Breast epithelium (tissue), 4 donors: ENCODE data around the gene KIR3DL1. TPM values are rescaled to one million over a fixed set of nuclear protein-coding genes. Genes with fewer than 3 reads are reported as not detected.

Experiments
- DNase-seq, 2 donors: peaks; one replicate each; pipeline ENCODE4 v3.0.0-alpha.2; 2019; ENCODE audit warnings: low spot score in 2 of 2
- H3K27ac ChIP-seq, 2 donors: fragments of 200-600 bp; sonication (generic) in 1 of 2; one replicate each; pipeline ENCODE4 v1.5.1; 2016 to 2019; ENCODE audit warnings: mild to moderate bottlenecking in 1 of 2
- H3K27me3 ChIP-seq, 2 donors: fragments of 200-600 bp; sonication (generic) in 1 of 2; one replicate each; pipeline versions ENCODE4 v1.5.1 to v1.6.0; 2017 to 2019; ENCODE audit warnings: control low read depth in 1 of 2, mild to moderate bottlenecking in 1 of 2
- H3K36me3 ChIP-seq: fragments of 200-600 bp; one replicate; pipeline ENCODE4 v1.5.1; 2019
- H3K4me1 ChIP-seq, 2 donors: fragments of 200-600 bp; sonication (generic); one replicate each; pipeline ENCODE4 v1.5.1; 2016 to 2019; ENCODE audit warnings: control low read depth in 1 of 2
- H3K4me3 ChIP-seq, 3 donors: fragments of 200-600 bp; sonication (generic); 1 replicate in 2 of 3; 2 replicates in 1 of 3; pipeline ENCODE4 v1.5.1; 2016 to 2019; ENCODE audit warnings: mild to moderate bottlenecking in 3 of 3, moderate library complexity in 2 of 3
- H3K9me3 ChIP-seq, 2 donors: fragments of 200-600 bp; sonication (generic) in 1 of 2; one replicate each; pipeline ENCODE4 v1.5.1; 2016 to 2019; ENCODE audit warnings: control low read depth in 1 of 2
- CTCF ChIP-seq, 3 donors: fragments of 450-650 bp; IDR thresholded peaks; one replicate each; pipeline ENCODE4 v1.5.1; 2016 to 2017; ENCODE audit warnings: antibody characterized with exemption in 3 of 3, mild to moderate bottlenecking in 3 of 3, moderate library complexity in 3 of 3
- POLR2A ChIP-seq: fragments of 450-650 bp; IDR thresholded peaks from one replicate; pipeline ENCODE4 v1.6.1; 2016; ENCODE audit warnings: antibody characterized with exemption, mild to moderate bottlenecking, moderate library complexity
- POLR2AphosphoS5 ChIP-seq, 3 donors: sonication (generic); formaldehyde crosslinking; IDR thresholded peaks; one replicate each; pipeline ENCODE4 v1.6.1; 2017; ENCODE audit warnings: antibody characterized with exemption in 3 of 3
- intact Hi-C: fragments of 100-400 bp; cut with DNase I; formaldehyde crosslinking; loops from one replicate; pipeline ENCODE4 v1.15.1; 2023; ENCODE audit warnings: low total_unique reads
- total RNA-seq, 3 donors: library from RNA; depleted of rRNA; stranded (reverse); fragments of >200 nt; gene quantifications; one replicate each; pipeline ENCODE4 v1.1.0, GENCODE V29; 2016

Gene KIR3DL1
- total RNA-seq, 3 donors from 2014 or later, result 0.59 TPM; not detected in 2

GRCh38 chr19:54790711-54791110 is 25.6 kb upstream of the KIR3DL1 start:
- Histone ChIP-seq H3K36me3 (no peaks in the 10 kb centered on the region), H3K27ac (no peak overlapping the region), H3K27me3 (peaks cover 0 to 8% of the 10 kb centered on the region in 2 donors), H3K9me3 (no peaks in the 10 kb centered on the region), H3K4me1 (no peaks in the 10 kb centered on the region), H3K4me3 (no peak overlapping the region)
- intact Hi-C loops, result no loop called here
- DNase-seq, result no peak
- TF ChIP-seq CTCF (IDR thresholded peaks at IDR 0.05) (no peak), POLR2A (no peak), POLR2AphosphoS5 (IDR thresholded peaks at IDR 0.05) (no peak)

GRCh38 chr19:54791476-54791875 is 24.8 kb upstream of the KIR3DL1 start:
- Histone ChIP-seq H3K4me3 (no peak overlapping the region), H3K27ac (no peak overlapping the region), H3K4me1 (no peaks in the 10 kb centered on the region), H3K27me3 (peaks cover 0 to 15% of the 10 kb centered on the region in 2 donors), H3K36me3 (no peaks in the 10 kb centered on the region), H3K9me3 (no peaks in the 10 kb centered on the region)
- TF ChIP-seq POLR2AphosphoS5 (IDR thresholded peaks at IDR 0.05) (no peak), POLR2A (no peak), CTCF (IDR thresholded peaks at IDR 0.05) (no peak)
- DNase-seq, result no peak
- intact Hi-C loops, result no loop called here

- peaks cover 0 to 14% of the 10 kb centered on the region in 2 donors for H3K27me3 ChIP-seq
- TF ChIP-seq CTCF (IDR thresholded peaks at IDR 0.05), result no peak
- no peak for TF ChIP-seq POLR2A
- TF ChIP-seq POLR2AphosphoS5 (IDR thresholded peaks at IDR 0.05), result no peak
- H3K4me3 ChIP-seq, result peak overlapping the region; percentile 23 to 46 (median 24)
- no peak for DNase-seq
- H3K9me3 ChIP-seq, result no peaks in the 10 kb centered on the region
- intact Hi-C loops, result no loop called here
- no peak overlapping the region for H3K27ac ChIP-seq
- H3K4me1 ChIP-seq, result no peaks in the 10 kb centered on the region
- no peaks in the 10 kb centered on the region for H3K36me3 ChIP-seq
These were observed 23.5 kb upstream of the KIR3DL1 start for GRCh38 chr19:54792814-54793213.

- no peak overlapping the region for H3K27ac ChIP-seq
- peaks cover 0 to 14% of the 10 kb centered on the region in 2 donors for H3K27me3 ChIP-seq
- intact Hi-C loops, result no loop called here
- no peaks in the 10 kb centered on the region for H3K36me3 ChIP-seq
- H3K4me1 ChIP-seq, result no peaks in the 10 kb centered on the region
- DNase-seq, result no peak
- no peak overlapping the region for H3K4me3 ChIP-seq
- H3K9me3 ChIP-seq, result peaks cover 0 to 4% of the 10 kb centered on the region in 2 donors
- TF ChIP-seq POLR2AphosphoS5 (IDR thresholded peaks at IDR 0.05) (no peak), CTCF (IDR thresholded peaks at IDR 0.05) (no peak), POLR2A (no peak)
These were observed 20.5 kb upstream of the KIR3DL1 start for GRCh38 chr19:54795758-54796157.

- no peak within 1 kb of the TSS for H3K27ac ChIP-seq
- H3K27me3 ChIP-seq, result no peaks in the 10 kb centered on the region
- no peaks in the 10 kb centered on the region for H3K36me3 ChIP-seq
- H3K4me3 ChIP-seq, result no peak within 1 kb of the TSS
- intact Hi-C loops, result no loop called here
- H3K9me3 ChIP-seq, result peaks cover 0 to 4% of the 10 kb centered on the region in 2 donors
- TF ChIP-seq POLR2AphosphoS5 (IDR thresholded peaks at IDR 0.05), result no peak
- TF ChIP-seq CTCF (IDR thresholded peaks at IDR 0.05), result no peak
- no peak for TF ChIP-seq POLR2A
- no peaks in the 10 kb centered on the region for H3K4me1 ChIP-seq
- no peak for DNase-seq
These were observed 12.9 kb upstream of the KIR3DL1 start, which contains the start of gene KIR2DL4 for GRCh38 chr19:54803410-54803809. TSS of gene KIR2DL4 (plus strand) at chr19:54803610. CDS start at chr19:54803652, 42 bp downstream.
